Dermis blood vessel endothelial cell (primary cell): ENCODE data around the gene FNBP1L. TPM values are rescaled to one million over a fixed set of nuclear protein-coding genes. Genes with fewer than 3 reads are reported as not detected.

Experiments
- DNase-seq: peaks from one replicate; pipeline ENCODE4 v3.0.0; 2010
- total RNA-seq: library from RNA; depleted of rRNA; stranded (reverse); fragments of >200 nt; gene quantifications from 2 replicates; pipeline ENCODE4 v1.2.3, GENCODE V29; 2014

FNBP1L gene
- 82.4 and 93.0 TPM in 2 replicates for total RNA-seq

DNA sequence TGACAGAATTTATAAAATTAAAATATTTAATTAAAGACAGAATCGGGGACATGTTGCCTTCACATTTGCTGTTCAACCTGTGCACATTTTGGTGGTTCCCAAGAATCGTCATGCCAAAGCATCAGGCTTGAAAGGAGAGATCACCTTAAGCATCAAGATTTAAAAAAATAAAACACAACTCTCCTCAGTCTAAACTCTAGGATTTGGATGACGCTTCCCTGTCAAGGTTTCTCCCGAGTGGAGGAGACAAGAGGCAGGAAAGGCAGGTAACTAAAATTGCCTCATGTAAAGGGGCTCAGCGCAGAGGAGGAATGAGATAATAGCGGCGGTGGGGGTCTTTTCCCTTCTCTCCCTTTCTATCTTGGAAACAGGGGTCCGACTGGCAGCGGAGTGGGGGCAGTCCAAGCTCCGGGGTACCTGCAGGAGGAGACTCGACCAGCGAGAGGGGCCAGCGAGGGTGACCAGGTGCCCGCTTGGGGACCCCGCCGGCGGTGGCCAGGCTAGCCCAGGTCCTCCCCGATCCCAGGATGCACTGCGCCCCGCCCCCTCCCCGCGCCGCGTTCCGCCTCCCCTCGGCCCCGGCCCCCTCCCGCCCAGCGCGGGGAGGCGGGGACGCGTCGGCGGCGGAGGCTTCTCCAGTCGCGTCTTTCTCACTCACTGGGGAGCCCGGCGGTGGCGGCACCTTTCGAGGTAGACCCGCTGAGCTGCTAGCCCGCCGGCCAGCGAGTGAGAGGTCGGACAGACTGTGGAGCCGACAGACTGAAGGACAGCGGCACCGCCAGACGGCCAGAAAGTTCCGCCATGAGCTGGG is at the start of gene FNBP1L:
Gene FNBP1L, plus strand, starts transcription at position 638 of the 811 bp plus-strand sequence. Its CDS starts 164 bp downstream, at position 802.
- DNase-seq = peak; percentile 82

DNA sequence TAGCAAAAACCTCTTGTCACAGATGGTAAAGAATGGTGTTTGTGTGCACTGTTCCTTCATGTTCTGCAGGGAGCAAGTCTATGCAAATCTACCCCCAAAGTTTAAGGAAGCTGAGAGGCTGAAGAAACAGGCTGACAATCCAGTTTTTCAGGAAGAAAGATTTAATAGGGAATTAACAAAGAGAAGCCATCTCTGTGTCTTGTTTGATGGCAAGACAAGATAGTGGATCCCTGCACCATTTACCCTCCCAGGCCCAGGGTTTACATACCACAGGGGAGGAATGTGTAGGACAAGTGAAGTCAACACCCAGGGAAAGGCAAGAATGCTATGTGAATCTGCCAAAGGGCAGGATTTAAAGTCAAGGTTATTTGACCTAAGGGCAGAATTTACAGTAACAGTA is 48.1 kb upstream of the FNBP1L start:
- no peak for DNase-seq

DNA sequence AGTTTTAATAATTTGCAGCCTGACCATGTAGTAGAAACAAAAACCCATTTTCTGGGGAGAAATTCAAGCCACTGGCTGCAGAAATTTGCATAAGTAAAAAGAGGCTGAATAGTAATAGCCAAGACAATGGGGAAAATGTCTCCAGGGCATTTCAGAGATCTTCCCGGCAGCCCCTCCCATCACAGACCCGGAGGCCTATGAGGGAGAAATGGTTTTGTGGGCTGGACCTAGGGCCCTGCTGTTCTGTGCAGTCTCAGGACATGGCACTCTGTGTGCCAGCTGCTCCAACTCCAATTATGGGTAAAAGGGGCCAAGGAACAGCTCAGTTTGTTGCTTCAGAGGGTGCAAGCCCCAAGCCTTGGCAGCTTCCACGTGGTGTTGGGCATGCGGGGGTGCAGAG is 39.7 kb upstream of the FNBP1L start:
- no peak for DNase-seq

DNA sequence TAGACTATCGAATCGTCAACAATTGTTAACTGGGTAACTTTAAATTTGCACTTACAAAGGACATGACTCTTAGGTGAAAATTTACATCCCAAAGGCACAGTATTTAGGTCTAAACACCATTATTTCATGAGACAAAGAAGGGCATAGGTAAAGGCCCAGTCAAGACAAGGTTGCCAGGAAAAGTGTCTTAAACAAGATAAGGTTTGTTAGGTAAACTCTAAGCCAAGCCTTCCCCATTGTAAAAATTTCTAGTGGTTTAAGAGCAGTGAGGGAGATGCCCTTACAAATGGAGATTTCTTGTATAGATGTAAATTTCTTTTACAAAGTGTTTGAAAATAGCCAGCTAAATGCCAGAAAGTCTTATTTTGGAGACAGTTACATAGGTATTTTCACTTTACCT is 36.9 kb upstream of the FNBP1L start:
- DNase-seq = no peak

DNA sequence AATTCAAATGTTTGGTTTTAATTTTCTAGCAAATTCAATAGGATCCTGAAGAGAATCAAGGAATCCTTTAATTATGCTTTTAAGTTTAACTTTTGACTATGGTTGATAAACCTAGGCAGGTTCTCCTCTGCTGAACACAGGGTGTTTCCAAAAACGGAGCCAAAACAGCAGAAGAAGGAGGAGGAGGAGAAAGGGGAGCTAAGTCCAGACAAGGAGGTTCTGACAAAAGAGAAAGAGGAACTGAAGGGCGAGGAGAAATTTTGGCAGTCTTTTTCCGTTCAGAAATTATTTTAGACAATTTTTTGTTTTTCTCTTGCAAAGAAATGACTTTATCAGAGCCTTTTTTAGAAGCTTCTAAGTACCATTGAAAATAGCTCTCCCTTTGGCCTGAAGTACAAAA is 33.2 kb upstream of the FNBP1L start:
- DNase-seq = no peak

DNA sequence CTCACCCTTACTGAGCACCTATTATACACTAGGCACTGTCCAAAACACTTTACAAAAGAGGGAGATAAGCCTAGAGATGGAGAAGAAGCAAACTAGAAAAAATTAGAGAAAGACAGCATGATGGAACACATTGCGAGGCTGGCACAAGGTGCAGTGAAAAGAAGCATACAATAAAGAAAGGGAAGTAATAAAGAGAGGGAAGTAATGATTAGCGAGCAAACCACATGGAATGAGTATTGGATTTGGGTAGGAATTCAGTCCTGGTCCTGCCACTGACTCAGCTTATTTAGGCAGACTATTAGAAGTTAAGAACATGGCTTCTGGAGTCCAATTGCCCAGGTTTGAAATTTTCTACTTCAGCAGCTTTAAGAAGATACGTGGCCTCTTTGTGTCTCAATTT is 32.6 kb upstream of the FNBP1L start:
- no peak for DNase-seq

DNA sequence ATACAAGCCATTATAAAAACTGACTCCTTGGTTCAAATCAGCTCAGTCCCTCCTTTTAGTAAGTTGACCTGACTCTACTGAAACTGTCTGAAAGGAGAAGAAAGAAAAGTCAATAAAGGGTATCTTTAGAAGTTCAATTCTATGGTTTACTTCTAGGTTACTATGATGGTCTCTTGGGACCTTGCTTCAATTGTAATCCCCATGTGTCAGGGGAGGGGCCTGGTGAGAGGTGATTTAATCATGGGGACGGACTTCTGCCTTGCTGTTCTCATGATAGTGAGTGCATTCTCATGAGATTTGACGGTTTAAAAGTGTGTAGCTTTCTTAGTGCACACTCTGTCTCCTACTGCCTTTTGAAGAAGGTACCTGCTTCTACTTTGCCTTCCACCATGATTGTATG is 31.7 kb upstream of the FNBP1L start:
- DNase-seq = no peak

DNA sequence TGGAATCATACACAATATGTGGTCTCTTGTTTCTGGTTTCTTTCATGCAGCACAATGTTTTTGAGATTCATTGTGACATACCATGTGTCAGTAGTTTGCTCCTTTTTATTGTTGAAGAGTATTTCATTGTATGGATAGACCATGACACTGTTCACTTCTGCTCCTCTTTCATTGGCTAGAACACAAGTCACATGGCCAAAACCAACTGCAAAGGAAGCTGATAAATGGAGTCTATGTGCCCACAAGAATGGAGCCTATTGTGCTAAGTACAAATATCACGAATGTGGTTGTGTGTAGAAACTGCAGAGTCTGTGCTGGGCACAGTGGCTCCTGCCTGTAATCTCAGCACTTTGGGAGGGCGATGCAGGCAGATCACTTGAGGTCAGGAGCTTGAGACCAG is 28.6 kb upstream of the FNBP1L start:
- DNase-seq = no peak

DNA sequence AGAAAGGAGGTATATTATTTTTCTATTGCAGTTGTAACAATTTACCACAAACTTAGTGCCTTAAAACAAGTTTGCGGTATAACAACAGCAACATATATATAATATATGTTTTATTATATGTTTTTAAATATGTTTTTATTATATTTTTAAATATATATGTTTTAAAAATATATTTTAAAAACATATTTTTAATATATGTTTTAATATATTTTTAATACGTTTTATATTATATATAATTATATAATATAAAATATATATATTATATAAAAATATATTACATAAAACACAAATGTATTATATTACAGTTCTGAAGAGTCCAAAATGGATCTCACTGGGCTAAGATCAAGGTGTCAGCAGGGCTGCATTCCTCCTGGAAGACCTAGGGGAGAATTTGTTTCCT is 27.5 kb upstream of the FNBP1L start:
- DNase-seq = no peak

DNA sequence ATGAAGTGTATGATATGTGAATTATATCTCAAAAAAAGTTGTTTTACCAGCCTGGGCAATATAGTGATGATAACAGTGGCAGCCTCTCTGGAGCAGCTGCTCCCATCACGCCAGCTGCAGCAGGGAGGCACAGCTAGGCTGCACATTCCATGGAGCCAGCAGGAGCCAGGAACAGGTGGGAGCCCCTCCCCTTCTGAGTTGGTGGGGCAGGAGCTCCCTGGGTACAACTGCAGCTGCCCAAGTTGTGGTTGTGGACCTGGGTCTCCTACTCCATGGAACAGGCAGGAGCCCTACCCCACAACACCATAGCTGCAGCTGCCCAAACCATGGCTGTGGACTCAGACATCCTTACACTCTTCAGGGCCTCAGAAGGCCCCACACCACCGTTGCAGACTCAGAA is 21.7 kb upstream of the FNBP1L start:
- no peak for DNase-seq

DNA sequence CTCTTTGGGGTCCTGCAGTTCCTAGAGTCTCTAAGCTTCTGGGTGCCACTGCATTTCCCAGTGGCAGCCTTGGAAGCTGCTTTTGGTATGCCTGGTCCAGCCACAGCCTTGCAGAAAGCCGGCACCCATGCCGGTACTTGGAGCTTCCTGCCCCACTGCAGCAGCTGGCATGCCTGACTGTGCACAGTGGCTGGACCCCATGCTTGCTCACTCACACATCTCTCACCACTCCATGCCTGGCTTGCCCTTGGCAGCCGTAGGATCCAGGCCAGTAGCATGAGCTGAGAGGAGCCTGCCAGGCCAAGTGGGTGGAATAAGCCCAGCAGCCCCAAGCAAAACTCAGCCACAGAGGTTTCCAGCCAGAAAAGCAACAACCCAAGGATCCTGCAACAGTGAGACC is 20.3 kb upstream of the FNBP1L start:
- no peak for DNase-seq

DNA sequence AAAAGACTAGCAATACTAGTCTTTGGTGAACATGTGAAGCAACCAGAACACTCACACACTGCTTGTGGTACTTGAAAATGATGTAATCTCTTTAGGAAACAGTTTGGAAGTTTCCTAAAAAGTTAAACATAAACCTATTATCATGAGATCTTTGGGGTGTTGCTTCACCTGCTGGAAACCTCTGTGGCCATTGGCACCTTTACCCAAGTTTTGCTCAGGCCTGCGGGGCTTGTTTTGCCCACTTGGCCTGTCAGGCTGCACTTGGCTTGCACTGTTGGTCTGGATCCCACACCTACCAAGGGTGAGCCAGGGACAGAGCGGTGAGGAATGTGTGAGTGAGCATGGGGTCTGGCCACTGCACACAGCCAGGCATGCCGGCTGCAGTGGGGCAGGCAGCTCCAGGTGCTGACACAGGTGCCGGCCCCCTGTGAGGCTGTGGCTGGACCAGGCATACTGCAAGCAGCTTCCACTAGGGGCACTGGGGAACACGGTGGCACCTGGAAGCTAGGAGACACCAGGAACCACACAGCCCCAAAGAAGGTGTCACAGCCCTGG is 14.4 kb upstream of the FNBP1L start:
- DNase-seq = peak; percentile 15

DNA sequence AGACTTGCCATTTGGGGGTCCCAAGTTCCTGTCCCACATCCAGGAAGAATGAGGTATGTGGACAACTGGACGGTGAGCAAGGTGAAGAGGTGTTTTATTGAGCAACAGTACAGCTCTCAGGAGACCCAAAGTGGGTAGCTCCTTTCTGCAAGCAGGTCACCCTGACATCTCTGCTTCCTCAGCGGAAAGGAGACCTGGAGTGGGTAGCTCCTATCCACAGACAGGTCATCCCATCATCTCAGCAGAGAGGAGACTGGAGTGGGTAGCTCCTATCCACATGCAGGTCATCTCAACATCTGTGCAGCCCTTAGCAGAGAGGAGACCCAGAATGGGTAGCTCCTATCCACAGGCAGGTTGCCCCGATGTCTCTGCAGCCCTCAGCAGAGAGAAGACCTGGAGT is 13.8 kb upstream of the FNBP1L start:
- no peak for DNase-seq

DNA sequence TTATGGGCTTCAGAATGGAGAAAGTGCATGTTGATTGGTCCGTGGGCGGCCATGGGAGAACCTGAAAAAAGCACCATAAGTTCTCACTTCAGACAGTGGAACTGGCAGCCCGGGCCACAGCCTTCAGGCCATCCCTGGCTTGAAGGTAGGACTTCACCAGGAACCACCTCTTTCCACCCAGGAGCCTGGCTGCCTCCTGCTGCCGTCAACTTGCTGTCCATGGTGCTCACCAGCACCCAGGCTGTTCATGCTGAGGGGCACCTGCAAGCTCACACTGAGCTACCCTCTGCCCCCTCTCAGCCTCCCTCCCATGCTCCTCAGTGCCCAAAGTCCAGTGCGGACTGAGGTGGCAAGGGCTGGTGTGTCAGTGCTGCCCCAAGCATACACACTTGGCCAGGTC is 12.9 kb upstream of the FNBP1L start:
- DNase-seq = no peak

DNA sequence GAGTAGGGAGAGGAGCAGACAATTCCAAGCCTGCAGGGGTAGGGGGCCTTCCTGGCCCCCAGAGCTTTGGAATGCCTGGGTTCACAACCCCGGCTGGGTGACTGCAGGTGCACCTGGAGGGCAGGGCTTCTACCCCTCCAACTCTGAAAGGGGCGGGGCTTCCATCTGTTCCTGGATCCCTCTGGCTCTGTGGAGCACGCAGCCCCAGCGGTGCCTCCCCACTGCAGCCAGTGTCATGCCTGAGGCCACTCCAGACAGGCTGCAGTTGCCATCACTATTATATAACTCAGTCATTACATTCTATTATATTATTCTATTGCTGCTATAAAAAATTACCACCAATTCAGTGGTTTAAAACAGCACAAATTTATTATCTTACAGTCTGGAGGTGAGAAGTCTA is 12.5 kb upstream of the FNBP1L start:
- no peak for DNase-seq

DNA sequence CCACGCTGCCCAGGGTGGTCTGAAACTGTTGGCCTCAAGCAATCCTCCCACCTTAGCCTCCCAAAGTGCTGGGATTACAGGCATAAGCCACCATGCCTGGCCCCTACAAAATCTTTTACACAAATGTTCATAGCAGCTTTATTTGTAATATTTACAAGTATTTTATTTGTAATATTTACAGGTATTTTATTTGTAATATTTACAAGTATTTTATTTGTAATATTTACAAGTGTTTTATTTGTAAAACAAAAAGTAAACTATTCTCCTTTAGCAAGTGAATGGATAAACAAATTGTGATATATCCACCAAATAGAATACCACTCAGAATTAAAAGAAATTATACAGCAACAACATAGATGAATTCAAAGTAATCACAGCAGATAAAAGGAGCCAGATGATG is 11.4 kb upstream of the FNBP1L start:
- DNase-seq = no peak

DNA sequence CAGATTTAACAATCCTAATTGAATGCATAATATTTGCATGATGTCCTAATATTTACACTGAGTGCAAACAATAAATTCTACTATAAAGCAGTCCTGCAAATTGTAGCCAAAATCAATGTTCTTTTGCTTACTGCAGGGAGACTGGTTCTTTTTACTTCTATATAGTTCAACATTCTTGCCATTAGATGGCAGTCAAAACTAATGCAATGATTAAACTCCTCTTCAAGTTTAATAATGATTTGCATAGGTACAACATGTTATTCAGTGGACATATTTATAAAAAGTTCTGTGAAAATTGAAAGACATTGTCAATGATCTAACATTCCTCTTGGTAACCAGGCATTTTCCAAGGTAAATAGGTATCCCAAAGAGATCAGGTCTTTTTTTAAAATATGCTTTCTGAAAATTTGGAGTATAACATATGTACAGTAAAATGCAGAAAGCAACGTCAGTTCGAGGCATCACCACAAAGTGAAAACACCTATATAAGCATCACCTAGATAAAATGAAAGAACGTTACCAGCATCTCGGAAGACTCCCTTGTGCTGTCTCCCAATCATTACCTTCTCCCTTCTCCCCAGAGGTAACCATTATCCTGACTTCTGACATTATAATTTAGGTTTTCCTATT is 9.8 kb upstream of the FNBP1L start:
- peak; percentile 74 for DNase-seq

DNA sequence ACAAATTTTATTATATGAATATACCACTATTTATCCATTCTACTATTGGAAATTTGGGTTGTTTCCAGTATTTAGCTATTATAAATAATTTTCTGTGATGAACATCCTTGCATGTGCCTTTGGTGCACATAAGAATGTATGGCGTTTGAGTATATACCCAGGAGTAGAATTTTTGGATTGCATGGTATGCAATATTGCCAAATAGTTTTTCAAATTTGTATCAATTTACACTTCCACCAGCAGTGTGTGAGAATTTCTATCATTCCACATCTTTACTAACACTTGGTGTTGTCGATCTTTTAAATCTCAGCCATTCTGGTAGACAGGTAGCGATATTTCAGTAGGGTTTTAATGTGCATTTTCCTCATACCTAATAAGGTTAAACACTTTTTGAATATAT is 9.2 kb upstream of the FNBP1L start:
- no peak for DNase-seq

DNA sequence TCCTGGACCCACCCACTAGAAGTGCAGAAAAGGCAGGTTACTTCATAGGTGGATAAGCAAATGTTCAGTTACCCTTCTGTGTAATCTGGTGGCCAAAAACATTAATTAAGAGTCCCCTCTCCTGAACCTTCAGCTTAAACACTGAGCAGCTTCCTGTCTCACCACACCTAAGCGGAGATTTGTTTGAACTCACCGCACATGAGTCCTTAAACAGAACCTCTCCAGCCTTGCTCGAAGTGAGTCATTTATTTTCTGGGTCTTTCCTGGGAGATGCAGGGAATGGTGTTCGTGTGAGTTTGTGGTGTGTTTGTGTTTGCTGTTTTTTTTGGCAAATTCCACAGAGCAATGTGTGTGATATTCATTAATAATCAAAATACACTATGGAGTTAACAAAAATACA is 7.6 kb upstream of the FNBP1L start:
- no peak for DNase-seq

DNA sequence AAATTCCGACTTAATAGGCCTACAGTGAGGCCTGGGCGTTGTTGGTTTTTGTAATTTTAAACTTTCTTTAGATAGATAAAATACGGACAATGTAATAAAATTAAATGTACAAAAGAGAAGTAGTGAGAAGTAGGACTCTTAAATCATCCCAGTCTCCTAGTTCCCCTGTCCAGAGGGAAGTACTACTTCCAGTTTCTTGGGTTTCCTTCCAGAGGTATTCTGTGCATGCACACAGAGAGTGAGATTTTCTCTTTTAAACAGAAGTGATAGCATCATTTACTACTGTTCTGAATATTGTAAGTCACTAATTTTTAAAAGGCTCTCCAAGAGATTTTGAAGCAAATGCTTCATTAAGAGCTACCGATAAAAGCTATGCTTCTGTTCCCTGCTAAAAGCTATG is 7.2 kb upstream of the FNBP1L start:
- DNase-seq = no peak

DNA sequence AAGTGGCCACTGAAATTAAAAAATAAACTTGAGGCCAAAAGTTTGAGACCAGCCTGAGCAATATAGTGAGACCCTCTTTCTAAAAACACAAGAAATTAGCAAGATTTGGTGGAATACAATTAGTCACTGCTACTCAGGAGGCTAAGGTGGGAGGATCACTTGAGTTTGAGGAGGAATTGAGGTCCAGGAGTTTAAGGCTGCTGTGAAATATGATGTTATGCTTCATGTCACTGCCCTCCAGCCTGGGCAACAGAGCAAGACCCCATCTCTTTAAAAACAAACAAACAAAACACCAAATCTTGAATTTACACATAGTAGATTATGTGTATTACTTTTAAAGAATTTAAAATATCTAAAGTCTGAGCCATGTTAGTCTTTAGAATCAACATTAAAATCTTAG is 6.3 kb upstream of the FNBP1L start:
- no peak for DNase-seq

DNA sequence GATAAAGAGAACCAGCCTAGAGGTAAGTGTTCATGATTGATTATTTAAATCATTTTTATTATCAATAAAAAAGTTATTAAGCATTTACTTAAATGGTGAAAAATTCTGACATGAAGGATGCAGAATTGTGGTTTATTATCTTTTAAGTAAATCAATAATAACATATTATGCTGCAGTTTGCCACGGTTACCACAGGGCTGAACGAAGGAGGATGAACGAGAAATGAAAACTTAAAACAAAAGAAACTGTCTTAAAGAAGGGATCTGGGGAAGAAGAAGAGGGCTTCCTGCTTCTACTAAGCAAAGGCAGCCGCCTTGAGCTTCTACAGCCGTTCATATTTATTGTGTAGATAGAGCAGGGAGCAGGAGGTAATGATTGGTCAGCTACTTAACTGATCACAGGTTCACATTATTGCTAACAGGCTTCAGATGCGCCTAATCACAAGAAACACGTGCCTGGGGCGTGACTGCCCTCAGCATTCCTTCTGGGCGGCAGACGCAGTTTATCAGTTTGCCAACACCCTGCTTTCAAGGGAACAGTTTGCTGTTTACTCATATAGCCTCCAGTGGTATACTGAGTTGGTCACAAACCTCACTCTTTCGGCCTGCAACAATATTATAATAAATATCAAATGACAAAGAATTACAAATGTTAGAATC is 5.8 kb upstream of the FNBP1L start:
- DNase-seq = no peak

DNA sequence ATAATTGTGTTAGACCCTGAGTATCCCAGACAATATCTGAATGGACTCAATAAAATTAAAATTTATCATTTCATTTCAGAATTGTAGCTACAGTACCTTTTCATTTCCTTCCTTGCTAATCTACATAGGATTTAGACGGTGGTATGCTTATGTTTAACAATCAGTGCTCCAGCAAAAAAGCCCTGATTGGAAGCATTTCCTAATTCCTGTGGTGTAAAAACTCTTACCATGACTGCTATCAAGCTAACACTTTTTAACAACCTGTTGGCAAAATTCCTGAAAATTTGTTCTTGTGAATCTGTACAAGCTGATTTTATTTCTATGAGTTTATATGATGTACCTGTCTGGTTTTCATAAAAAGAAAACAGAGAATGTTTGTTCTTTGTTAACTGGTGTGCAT is 5.2 kb upstream of the FNBP1L start:
- DNase-seq = no peak

DNA sequence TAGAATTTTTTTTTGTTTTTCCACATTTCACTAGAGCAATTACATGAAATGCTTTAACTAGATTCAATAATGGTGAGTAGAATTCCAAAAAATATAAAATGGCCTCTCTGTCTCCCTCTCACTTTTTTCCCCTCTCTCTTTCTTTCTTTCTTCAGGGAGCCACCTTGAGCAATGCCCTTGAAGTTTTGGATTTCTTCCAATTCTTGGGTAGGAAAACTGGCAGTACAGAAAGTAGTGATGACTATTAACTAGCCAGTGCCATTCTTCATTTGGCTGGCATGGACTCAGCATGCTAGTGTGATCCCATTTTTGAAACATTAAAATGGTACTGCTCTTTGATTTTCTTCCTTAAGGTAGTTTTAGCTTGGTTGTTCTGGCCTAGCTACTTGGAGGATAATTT is 4.5 kb upstream of the FNBP1L start:
- DNase-seq = no peak
